ENCODE data around the gene TMEM248.
"Not testable (repeated sequence)": the region's sequence is repeated elsewhere in the genome, so short reads cannot be mapped to it uniquely, and the experiment has no call there.

The TMEM248 gene

DNA sequence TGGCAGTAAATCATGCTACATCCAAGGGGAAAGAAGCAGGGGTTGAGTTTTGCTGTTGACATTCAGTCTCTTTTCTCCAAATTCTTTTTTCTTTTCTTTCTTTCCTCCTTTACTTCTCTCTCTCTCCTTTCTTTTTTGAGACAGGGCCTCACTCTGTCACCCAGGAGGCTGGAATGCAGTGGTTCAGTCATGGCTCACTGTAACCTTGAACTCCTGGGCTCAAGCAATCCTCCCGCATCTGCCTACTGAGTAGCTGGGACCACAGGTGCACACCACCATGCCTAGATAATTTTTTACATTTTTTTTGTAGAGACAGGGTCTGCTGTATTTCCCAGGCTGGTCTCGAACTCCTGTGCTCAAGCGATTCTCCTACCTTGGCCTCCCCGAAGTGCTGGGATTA is 39.2 kb downstream of the TMEM248 start:
- Histone ChIP-seq H3K9ac (ENCODE audit: low read depth in 1 of 2, low read length in 2 of 2) (no peak overlapping the region), H3K9me3 (ENCODE audit: control insufficient read depth in 2 of 2, low read length in 2 of 2) (no peaks in the 10 kb centered on the region), H3K27ac (ENCODE audit: low read depth in 2 of 2, low read length in 2 of 2) (no peak overlapping the region), H3K27me3 (ENCODE audit: control insufficient read depth in 2 of 2, insufficient read depth in 2 of 2, low read length in 2 of 2) (no peaks in the 10 kb centered on the region), H3K4me1 (ENCODE audit: control insufficient read depth in 2 of 2, insufficient read depth in 2 of 2, low read length in 2 of 2) (peaks cover 8 to 9% of the 10 kb centered on the region in 2 donors), H3K36me3 (ENCODE audit: control insufficient read depth in 2 of 2, insufficient read depth in 2 of 2, low read length in 2 of 2) (peaks cover 30 to 42% of the 10 kb centered on the region in 2 donors), H3K4me3 (ENCODE audit: low read length in 2 of 2) (no peak overlapping the region)

DNA sequence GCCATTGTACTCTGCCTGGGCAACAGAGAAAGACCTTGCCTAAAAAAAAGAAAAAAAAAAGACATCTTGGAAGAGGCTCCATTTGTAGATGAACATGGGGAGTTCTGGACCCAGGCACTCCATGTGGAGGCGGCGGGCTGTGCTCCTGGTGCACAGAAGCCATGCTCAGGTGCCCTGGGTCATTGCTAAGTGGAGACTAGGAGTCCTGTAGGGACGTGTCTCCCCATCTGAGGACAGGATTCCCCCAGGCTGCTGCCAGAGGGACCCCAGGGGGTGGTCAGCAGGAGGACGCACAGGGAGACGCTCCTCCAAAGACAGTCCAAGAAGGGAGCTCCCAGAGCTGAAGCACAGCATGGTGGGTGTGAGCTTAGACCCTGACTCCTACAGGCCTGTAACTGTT is 40.1 kb downstream of the TMEM248 start:
- no peak overlapping the region for H3K4me3 ChIP-seq (ENCODE audit: low read length in 2 of 2)
- H3K27ac ChIP-seq (ENCODE audit: low read depth in 2 of 2, low read length in 2 of 2), result no peak overlapping the region
- no peak overlapping the region for H3K9ac ChIP-seq (ENCODE audit: low read depth in 1 of 2, low read length in 2 of 2)
- peaks cover 8 to 9% of the 10 kb centered on the region in 2 donors for H3K4me1 ChIP-seq (ENCODE audit: control insufficient read depth in 2 of 2, insufficient read depth in 2 of 2, low read length in 2 of 2)
- H3K36me3 ChIP-seq (ENCODE audit: control insufficient read depth in 2 of 2, insufficient read depth in 2 of 2, low read length in 2 of 2), result peaks cover 21 to 34% of the 10 kb centered on the region in 2 donors
- no peaks in the 10 kb centered on the region for H3K9me3 ChIP-seq (ENCODE audit: control insufficient read depth in 2 of 2, low read length in 2 of 2)
- no peaks in the 10 kb centered on the region for H3K27me3 ChIP-seq (ENCODE audit: control insufficient read depth in 2 of 2, insufficient read depth in 2 of 2, low read length in 2 of 2)

DNA sequence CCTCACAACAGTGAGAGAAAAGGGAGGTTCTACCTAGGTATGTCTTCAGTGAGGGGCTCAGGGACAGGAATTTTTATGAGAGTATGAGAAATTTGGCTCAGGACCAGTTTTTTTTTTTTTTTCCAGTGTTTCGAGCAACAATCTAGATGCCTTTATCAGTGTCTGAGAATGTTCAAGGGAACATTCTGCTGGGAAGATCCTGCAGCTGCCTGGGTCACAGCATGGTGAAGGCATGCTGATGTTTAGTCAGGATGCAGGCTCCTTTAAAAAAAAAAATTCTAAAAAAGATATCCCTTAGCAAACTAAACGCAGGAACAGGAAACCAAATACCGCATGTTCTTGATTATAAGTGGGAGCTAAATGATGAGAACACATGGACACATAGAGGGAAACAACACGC is 43.4 kb downstream of the TMEM248 start:
- no peaks in the 10 kb centered on the region for H3K27me3 ChIP-seq (ENCODE audit: control insufficient read depth in 2 of 2, insufficient read depth in 2 of 2, low read length in 2 of 2)
- no peaks in the 10 kb centered on the region for H3K4me1 ChIP-seq (ENCODE audit: control insufficient read depth in 2 of 2, insufficient read depth in 2 of 2, low read length in 2 of 2)
- no peak overlapping the region for H3K9ac ChIP-seq (ENCODE audit: low read depth in 1 of 2, low read length in 2 of 2)
- H3K36me3 ChIP-seq (ENCODE audit: control insufficient read depth in 2 of 2, insufficient read depth in 2 of 2, low read length in 2 of 2), result peaks cover 5% of the 10 kb centered on the region in 2 donors
- H3K27ac ChIP-seq (ENCODE audit: low read depth in 2 of 2, low read length in 2 of 2), result no peak overlapping the region
- no peak overlapping the region for H3K4me3 ChIP-seq (ENCODE audit: low read length in 2 of 2)
- no peaks in the 10 kb centered on the region for H3K9me3 ChIP-seq (ENCODE audit: control insufficient read depth in 2 of 2, low read length in 2 of 2)

DNA sequence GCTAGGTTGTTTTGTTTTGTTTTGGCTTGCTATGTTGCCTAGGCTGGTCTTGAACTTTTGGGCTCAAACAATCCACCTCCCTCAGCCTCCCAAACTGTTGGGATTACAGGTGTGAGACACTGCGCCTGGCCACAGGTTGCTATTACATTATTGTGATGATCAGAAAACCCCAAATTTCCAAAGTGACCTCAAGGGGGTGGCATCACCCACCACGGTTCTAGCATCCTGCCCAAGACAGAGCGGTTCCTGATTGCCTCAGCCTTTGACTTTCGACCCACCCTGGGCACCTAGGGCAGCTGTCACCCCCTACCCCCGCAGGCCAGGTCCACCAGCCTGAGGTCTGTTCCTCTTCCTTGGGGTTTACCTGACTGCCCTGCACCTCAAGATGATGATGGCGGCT is 46.0 kb downstream of the TMEM248 start:
- no peaks in the 10 kb centered on the region for H3K9me3 ChIP-seq (ENCODE audit: control insufficient read depth in 2 of 2, low read length in 2 of 2)
- peaks cover 0 to 8% of the 10 kb centered on the region in 2 donors for H3K4me1 ChIP-seq (ENCODE audit: control insufficient read depth in 2 of 2, insufficient read depth in 2 of 2, low read length in 2 of 2)

DNA sequence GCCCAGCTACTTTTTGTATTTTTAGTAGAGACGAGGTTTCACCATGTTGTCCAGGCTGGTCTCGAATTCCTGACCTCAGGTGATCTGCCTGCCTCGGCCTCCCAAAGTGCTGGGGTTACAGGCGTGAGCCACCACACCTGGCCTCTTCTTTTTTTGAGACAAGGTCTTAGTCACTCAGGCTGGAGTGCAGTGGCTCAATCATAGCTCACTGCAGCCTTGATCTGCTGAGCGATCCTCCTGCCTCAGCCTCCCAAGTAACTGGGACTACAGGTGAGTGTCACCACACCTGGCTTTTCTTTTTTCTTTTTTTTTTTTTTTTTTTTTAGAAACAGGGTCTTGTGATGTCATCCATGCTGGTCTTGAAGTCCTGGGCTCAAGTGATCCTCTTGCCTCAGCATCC is 48.0 kb downstream of the TMEM248 start:
- not testable (repeated sequence) for H3K9ac ChIP-seq (ENCODE audit: low read depth in 1 of 2, low read length in 2 of 2); H3K27me3 ChIP-seq (ENCODE audit: control insufficient read depth in 2 of 2, insufficient read depth in 2 of 2, low read length in 2 of 2); H3K36me3 ChIP-seq (ENCODE audit: control insufficient read depth in 2 of 2, insufficient read depth in 2 of 2, low read length in 2 of 2); H3K4me3 ChIP-seq (ENCODE audit: low read length in 2 of 2); H3K27ac ChIP-seq (ENCODE audit: low read depth in 2 of 2, low read length in 2 of 2); H3K4me1 ChIP-seq (ENCODE audit: control insufficient read depth in 2 of 2, insufficient read depth in 2 of 2, low read length in 2 of 2); H3K9me3 ChIP-seq (ENCODE audit: control insufficient read depth in 2 of 2, low read length in 2 of 2)

More for the DNA sequence above, 46.0 kb downstream of the TMEM248 start:
- Histone ChIP-seq H3K9ac (ENCODE audit: low read depth in 1 of 2, low read length in 2 of 2) (no peak overlapping the region), H3K4me3 (ENCODE audit: low read length in 2 of 2) (no peak overlapping the region), H3K36me3 (ENCODE audit: control insufficient read depth in 2 of 2, insufficient read depth in 2 of 2, low read length in 2 of 2) (no peaks in the 10 kb centered on the region), H3K27me3 (ENCODE audit: control insufficient read depth in 2 of 2, insufficient read depth in 2 of 2, low read length in 2 of 2) (no peaks in the 10 kb centered on the region), H3K27ac (ENCODE audit: low read depth in 2 of 2, low read length in 2 of 2) (no peak overlapping the region)

DNA sequence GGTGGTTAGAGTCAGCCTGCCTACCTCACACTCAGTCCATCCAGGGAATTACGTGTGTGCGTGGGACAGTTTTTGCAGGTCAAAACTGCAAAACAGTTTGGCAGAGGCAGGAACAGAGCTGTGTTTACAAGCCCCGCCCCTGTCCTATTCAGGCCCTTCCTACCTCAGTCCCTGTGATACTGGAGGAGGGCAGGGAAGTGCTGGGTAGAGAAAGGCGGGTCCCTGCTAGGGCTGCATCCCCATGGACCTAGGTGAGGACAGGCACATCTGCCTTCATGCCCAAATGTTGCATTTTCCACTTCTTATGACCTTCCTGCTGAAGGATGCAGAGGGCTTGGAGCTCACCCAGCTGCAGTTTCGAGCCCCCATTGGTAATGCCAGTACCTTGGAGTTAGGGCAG is 49.3 kb downstream of the TMEM248 start:
- Histone ChIP-seq H3K4me3 (ENCODE audit: low read length in 2 of 2) (no peak overlapping the region), H3K36me3 (ENCODE audit: control insufficient read depth in 2 of 2, insufficient read depth in 2 of 2, low read length in 2 of 2) (no peaks in the 10 kb centered on the region), H3K4me1 (ENCODE audit: control insufficient read depth in 2 of 2, insufficient read depth in 2 of 2, low read length in 2 of 2) (peaks cover 0 to 8% of the 10 kb centered on the region in 2 donors), H3K27ac (ENCODE audit: low read depth in 2 of 2, low read length in 2 of 2) (no peak overlapping the region), H3K27me3 (ENCODE audit: control insufficient read depth in 2 of 2, insufficient read depth in 2 of 2, low read length in 2 of 2) (no peaks in the 10 kb centered on the region), H3K9ac (ENCODE audit: low read depth in 1 of 2, low read length in 2 of 2) (no peak overlapping the region), H3K9me3 (ENCODE audit: control insufficient read depth in 2 of 2, low read length in 2 of 2) (no peaks in the 10 kb centered on the region)

DNA sequence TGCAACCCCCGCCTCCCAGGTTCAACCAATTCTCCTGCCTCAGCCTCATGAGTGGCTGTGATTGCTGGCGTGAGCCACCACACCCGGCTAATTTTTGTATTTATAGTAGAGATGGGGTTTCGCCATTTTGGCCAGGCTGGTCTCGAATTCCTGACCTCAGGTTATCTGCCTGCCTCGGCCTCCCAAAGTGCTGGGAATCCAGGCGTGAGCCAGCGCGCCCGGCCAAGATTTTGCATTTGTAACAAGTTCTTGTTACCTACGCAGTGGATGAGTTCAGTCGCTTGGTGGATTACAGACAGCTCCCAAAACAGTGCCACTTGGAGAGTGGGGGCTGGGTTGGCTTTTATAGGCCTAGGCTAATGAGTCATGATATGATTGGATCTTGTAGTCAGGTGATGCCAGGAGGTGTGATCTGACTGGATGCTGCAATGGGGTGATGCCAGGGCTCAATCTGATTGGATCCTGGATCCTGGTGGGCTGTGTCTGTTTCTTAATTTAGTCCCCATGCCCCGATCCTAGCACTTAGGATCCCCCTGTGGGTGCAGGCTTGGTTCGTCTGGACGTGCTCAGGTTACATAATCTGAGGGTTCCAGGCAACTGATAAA is 54.1 kb downstream of the TMEM248 start:
- Histone ChIP-seq H3K9me3 (ENCODE audit: control insufficient read depth in 2 of 2, low read length in 2 of 2) (no peaks in the 10 kb centered on the region), H3K4me3 (ENCODE audit: low read length in 2 of 2) (no peak overlapping the region), H3K36me3 (ENCODE audit: control insufficient read depth in 2 of 2, insufficient read depth in 2 of 2, low read length in 2 of 2) (no peaks in the 10 kb centered on the region), H3K9ac (ENCODE audit: low read depth in 1 of 2, low read length in 2 of 2) (no peak overlapping the region), H3K4me1 (ENCODE audit: control insufficient read depth in 2 of 2, insufficient read depth in 2 of 2, low read length in 2 of 2) (peaks cover 0 to 7% of the 10 kb centered on the region in 2 donors), H3K27ac (ENCODE audit: low read depth in 2 of 2, low read length in 2 of 2) (no peak overlapping the region), H3K27me3 (ENCODE audit: control insufficient read depth in 2 of 2, insufficient read depth in 2 of 2, low read length in 2 of 2) (no peaks in the 10 kb centered on the region)

DNA sequence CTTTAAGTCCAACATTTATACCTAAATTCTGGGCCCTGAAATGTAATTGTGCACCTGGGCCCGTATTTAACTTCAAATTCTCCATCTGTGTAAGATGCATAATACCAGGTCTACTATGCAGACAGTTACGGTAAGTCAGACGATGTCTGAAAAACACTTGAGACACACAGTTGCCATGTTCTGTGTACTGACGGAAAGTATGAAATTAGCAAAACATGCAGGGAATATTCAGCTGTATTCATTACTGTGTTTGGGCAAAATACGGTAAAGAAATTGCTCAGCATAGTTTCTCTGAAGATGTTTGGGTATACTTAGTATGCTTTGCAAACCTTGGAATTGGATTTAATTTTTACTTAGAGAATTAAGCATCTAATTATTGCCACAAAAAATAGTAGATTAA is 57.3 kb downstream of the TMEM248 start:
- H3K9ac ChIP-seq (ENCODE audit: low read depth in 1 of 2, low read length in 2 of 2); H3K4me3 ChIP-seq (ENCODE audit: low read length in 2 of 2); H3K27me3 ChIP-seq (ENCODE audit: control insufficient read depth in 2 of 2, insufficient read depth in 2 of 2, low read length in 2 of 2); H3K36me3 ChIP-seq (ENCODE audit: control insufficient read depth in 2 of 2, insufficient read depth in 2 of 2, low read length in 2 of 2); H3K4me1 ChIP-seq (ENCODE audit: control insufficient read depth in 2 of 2, insufficient read depth in 2 of 2, low read length in 2 of 2); H3K9me3 ChIP-seq (ENCODE audit: control insufficient read depth in 2 of 2, low read length in 2 of 2); H3K27ac ChIP-seq (ENCODE audit: low read depth in 2 of 2, low read length in 2 of 2): not testable (repeated sequence)

DNA sequence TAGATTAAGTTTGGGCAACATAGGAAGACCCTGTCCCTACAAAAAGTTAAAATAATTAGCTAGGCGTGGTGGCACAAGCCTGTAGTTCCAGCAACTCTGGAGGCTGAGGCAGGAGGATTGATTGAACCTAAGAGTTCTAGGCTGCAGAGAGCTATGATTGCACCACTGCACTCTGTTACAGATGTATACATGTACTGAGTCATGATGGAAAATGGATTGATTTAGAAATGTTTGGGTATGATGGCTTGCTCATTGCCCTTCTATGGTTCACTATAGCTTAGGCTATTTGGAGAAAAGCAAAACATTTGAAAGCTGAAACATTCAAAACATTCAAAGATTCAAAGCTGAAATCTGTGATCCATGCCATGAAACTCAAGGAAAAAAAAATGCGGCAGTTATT is 58.0 kb downstream of the TMEM248 start:
- not testable (repeated sequence) for H3K9ac ChIP-seq (ENCODE audit: low read depth in 1 of 2, low read length in 2 of 2)

DNA sequence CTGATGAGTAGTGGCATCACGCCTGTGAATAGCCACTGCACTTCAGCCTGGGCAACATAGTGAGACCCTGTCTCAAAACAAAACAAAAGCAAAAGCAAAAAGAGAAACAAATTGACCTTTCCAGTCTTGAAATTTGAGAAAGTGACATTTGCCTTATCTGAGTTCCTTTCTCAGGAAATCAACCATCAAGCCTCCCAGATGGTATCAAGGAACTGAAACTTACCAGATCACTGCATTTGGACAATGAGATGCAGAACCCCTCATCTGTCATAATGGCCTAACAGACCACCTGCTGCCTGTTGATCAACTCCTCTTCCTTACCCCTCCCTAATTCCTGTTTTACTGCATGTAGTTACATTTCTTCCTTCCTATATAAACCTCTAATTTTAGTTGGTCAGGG is 59.3 kb downstream of the TMEM248 start:
- H3K4me3 ChIP-seq (ENCODE audit: low read length in 2 of 2); H3K27ac ChIP-seq (ENCODE audit: low read depth in 2 of 2, low read length in 2 of 2); H3K9me3 ChIP-seq (ENCODE audit: control insufficient read depth in 2 of 2, low read length in 2 of 2); H3K4me1 ChIP-seq (ENCODE audit: control insufficient read depth in 2 of 2, insufficient read depth in 2 of 2, low read length in 2 of 2); H3K36me3 ChIP-seq (ENCODE audit: control insufficient read depth in 2 of 2, insufficient read depth in 2 of 2, low read length in 2 of 2); H3K27me3 ChIP-seq (ENCODE audit: control insufficient read depth in 2 of 2, insufficient read depth in 2 of 2, low read length in 2 of 2); H3K9ac ChIP-seq (ENCODE audit: low read depth in 1 of 2, low read length in 2 of 2): not testable (repeated sequence)

More for the DNA sequence above, 58.0 kb downstream of the TMEM248 start:
- H3K27ac ChIP-seq (ENCODE audit: low read depth in 2 of 2, low read length in 2 of 2); H3K36me3 ChIP-seq (ENCODE audit: control insufficient read depth in 2 of 2, insufficient read depth in 2 of 2, low read length in 2 of 2); H3K4me3 ChIP-seq (ENCODE audit: low read length in 2 of 2); H3K4me1 ChIP-seq (ENCODE audit: control insufficient read depth in 2 of 2, insufficient read depth in 2 of 2, low read length in 2 of 2); H3K27me3 ChIP-seq (ENCODE audit: control insufficient read depth in 2 of 2, insufficient read depth in 2 of 2, low read length in 2 of 2); H3K9me3 ChIP-seq (ENCODE audit: control insufficient read depth in 2 of 2, low read length in 2 of 2): not testable (repeated sequence)

DNA sequence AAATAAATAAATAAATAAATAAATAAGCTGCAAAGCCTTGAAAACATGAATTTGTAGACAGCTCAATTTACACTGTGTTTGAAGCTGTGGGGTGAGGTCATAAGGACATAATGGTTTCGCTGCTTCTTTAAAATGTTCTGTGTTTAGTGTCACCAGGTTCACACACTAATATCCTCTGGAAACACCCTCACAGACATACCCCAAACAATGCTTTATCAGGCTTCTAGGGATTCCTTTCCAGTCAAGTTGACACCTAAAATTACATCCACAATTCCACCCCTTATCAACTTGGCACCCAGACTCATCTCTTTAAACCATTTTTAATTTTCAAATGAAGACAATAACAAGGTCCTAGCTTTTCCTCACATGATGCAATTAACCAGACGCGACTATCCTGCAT is 68.5 kb downstream of the TMEM248 start:
- H3K4me1 ChIP-seq (ENCODE audit: control insufficient read depth in 2 of 2, insufficient read depth in 2 of 2, low read length in 2 of 2); H3K27me3 ChIP-seq (ENCODE audit: control insufficient read depth in 2 of 2, insufficient read depth in 2 of 2, low read length in 2 of 2); H3K4me3 ChIP-seq (ENCODE audit: low read length in 2 of 2); H3K9me3 ChIP-seq (ENCODE audit: control insufficient read depth in 2 of 2, low read length in 2 of 2); H3K9ac ChIP-seq (ENCODE audit: low read depth in 1 of 2, low read length in 2 of 2); H3K27ac ChIP-seq (ENCODE audit: low read depth in 2 of 2, low read length in 2 of 2): not testable (repeated sequence)
- peaks cover 13 to 17% of the 10 kb centered on the region in 2 donors for H3K36me3 ChIP-seq (ENCODE audit: control insufficient read depth in 2 of 2, insufficient read depth in 2 of 2, low read length in 2 of 2)
